ENCODE results near the gene MIA2. TPM values are rescaled to one million over a fixed set of nuclear protein-coding genes. Genes with fewer than 3 reads are reported as not detected.

Gene MIA2
- total and polyA plus RNA-seq, 9 of the 15 experiments (the other 6 are each of a cell fraction or from before 2014, with no cell fraction given) = 6.0 to 21.8 (median 12.8) TPM

DNA sequence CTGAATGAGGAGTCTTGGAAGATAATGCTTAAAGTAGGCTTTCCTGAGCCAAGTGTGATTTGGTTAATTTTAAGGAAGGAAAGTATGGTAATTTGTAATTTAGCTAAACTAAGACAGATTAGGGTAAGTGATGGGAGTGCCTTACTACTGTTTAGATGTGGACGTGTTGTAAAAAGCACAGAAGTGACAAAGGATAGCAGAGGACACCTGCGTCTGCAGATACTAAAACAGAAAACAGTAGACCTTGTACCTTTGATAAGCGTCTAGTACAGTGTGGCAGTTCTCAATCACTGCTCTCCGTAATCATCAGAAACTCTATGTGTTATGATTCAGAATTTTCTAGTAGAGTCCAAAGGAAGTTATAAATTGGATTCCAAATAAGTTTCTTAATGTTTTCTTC lies 58.0 kb downstream of the MIA2 start (continued):
- TF ChIP-seq TAF7 (tag; IDR thresholded peaks at IDR 0.05) (no peak), NR4A1 (CRISPR knock-in tag; IDR thresholded peaks at IDR 0.05) (no peak), NR4A1 (tag; IDR thresholded peaks at IDR 0.05) (no peak), ZNF134 (CRISPR knock-in tag; conservative IDR thresholded peaks at IDR 0.05) (no peak), ZNF197 (CRISPR knock-in tag; IDR thresholded peaks at IDR 0.05; ENCODE audit: low read depth) (no peak), POLR2H (tag; IDR thresholded peaks at IDR 0.05; ENCODE audit: low read depth) (no peak)

GRCh38 chr14:39293629-39294028 lies 59.9 kb downstream of the MIA2 start:
- Histone ChIP-seq H2AFZ (ENCODE audit: low read depth, low read length) (no peak overlapping the region), H3K9ac (ENCODE audit: insufficient read depth in 1 of 2, low read depth in 2 of 2, low read length in 2 of 2) (no peak overlapping the region), H3K27ac (ENCODE audit: extremely low read depth, low read depth, low read length) (no peak overlapping the region), H3K27me3 (ENCODE audit: control insufficient read depth in 2 of 2, insufficient read depth in 2 of 2, low read length in 2 of 2) (no peaks in the 10 kb centered on the region), H3K36me3 (ENCODE audit: control insufficient read depth, insufficient read depth, low read length) (peaks cover 21% of the 10 kb centered on the region; the same call in 1 of the 3 replicates), H3K4me3 (no peak overlapping the region), H3K4me2 (ENCODE audit: insufficient read depth, low read length) (no peak overlapping the region), H3K4me1 (replicated peaks in 1 of 2; ENCODE audit: control insufficient read depth in 2 of 2, insufficient read depth in 2 of 2, low read length in 2 of 2) (no peaks in the 10 kb centered on the region), H3K9me3 (replicated peaks; ENCODE audit: control insufficient read depth, insufficient read depth, low read depth, low read length) (no peaks in the 10 kb centered on the region), H3K9me1 (ENCODE audit: control insufficient read depth, insufficient read depth, low read length) (no peaks in the 10 kb centered on the region), H4K20me1 (replicated peaks; ENCODE audit: control insufficient read depth, insufficient read depth, low read length) (no peaks in the 10 kb centered on the region), H3K79me2 (ENCODE audit: control insufficient read depth, insufficient read depth, low read length) (no peaks in the 10 kb centered on the region)
- 92% methylated on average over 2 of the region's 2 CpGs for WGBS (ENCODE audit: insufficient coverage, low coverage, missing lambda C conversion rate)
- POLR2A ChIA-PET = no interaction called here
- no TSS peak for BruUV-seq (replicated peaks)
- TF ChIP-seq TSHZ1 (CRISPR knock-in tag; IDR thresholded peaks at IDR 0.05) = no peak
- no peak for TF ChIP-seq ZNF280B (CRISPR knock-in tag; IDR thresholded peaks at IDR 0.05)
- no peak for TF ChIP-seq PRMT5 (CRISPR knock-in tag; IDR thresholded peaks at IDR 0.05)
- TF ChIP-seq CEBPB (tag; IDR thresholded peaks at IDR 0.05) = peak; percentile 58
- no peak for TF ChIP-seq HDAC8 (tag; IDR thresholded peaks at IDR 0.05)
- no peak for TF ChIP-seq RB1 (IDR thresholded peaks at IDR 0.05; ENCODE audit: low read depth)
- no peak for TF ChIP-seq ZFP91 (CRISPR knock-in tag; IDR thresholded peaks at IDR 0.05)
- TF ChIP-seq ZNF785 (CRISPR knock-in tag; IDR thresholded peaks at IDR 0.05) = no peak
- TF ChIP-seq ATF1 (CRISPR knock-in tag; IDR thresholded peaks at IDR 0.05) = no peak
- TF ChIP-seq ATF1 (tag; IDR thresholded peaks at IDR 0.05) = no peak
- TF ChIP-seq CEBPG (CRISPR knock-in tag; IDR thresholded peaks at IDR 0.05) = no peak
- TF ChIP-seq CEBPG (tag; conservative IDR thresholded peaks at IDR 0.05 in 1 of 2, IDR thresholded peaks at IDR 0.05 in 1 of 2) = peak; percentile 18 to 64; a peak in 2 of 4 replicates
- in situ Hi-C loops (cut with MboI) = no loop called here
- FAIRE-seq = no peak
- CTCF ChIA-PET (ENCODE audit: low intra/inter-chr PET ratio) = no interaction called here
- intact Hi-C loops (cut with micrococcal nuclease) = no loop called here
- ATAC-seq = no peak
- no peak for DNase-seq (ENCODE audit: extremely low read depth in 1 of 4, low spot score in 3 of 4)
